Measurements from ENCODE around the gene SNX18.

Gene SNX18

DNA sequence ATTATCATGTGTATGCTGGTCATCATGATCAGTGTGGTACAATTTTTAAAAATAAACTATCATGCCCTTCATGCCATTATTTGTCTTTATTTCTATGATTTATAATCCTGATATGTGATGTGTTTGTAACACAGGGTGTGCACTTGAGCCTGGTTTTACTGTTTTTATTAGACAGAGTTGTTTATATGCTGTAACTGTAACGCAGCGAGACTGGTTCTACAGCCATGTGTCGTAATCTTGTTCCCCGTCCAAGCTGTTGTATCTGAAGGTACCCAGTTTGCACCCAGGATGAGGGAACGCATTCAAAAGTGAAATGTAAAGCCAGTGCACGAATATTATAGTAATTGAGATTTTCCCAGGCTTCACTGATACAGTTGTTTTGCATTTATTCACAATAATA lies 28.2 kb downstream of the SNX18 start:
- H3K36me3 ChIP-seq (ENCODE audit: control insufficient read depth, insufficient read depth, low read length) = peaks cover 3% of the 10 kb centered on the region
- no peak overlapping the region for H3K9ac ChIP-seq (ENCODE audit: low read depth, low read length)
- H3K27me3 ChIP-seq (ENCODE audit: control insufficient read depth, insufficient read depth, low read length) = no peaks in the 10 kb centered on the region

DNA sequence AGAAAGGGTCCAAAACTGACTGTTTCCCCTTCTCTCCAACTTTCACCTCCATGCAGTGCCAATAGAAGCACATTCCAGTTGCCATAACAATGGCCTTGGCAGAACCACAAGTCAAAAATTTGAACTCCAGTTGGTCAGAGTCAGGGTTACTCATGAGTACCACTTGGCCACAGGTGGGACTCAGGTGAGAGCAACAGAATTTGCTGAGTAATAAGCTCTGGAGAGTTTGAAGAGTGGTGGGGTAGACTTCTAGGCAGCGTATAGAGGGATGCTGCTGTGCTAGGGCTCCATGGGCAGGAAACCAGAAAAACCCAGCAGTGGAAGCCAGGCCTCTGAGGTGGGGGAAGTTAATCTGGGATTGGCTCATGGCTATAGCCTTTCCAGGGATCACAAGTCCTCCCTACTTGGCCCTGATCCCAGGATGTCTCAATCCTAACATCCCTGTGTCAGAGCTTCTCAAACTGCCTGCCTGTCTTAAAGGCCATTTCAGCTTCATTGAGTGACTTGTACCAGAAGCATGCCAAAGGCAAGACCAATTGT lies 30.2 kb downstream of the SNX18 start:
- Histone ChIP-seq H3K36me3 (ENCODE audit: control insufficient read depth, insufficient read depth, low read length) (peaks cover 3% of the 10 kb centered on the region), H3K9me3 (ENCODE audit: control insufficient read depth, insufficient read depth, low read length) (no peaks in the 10 kb centered on the region), H3K4me3 (ENCODE audit: low read depth, low read length) (no peak overlapping the region), H3K9ac (ENCODE audit: low read depth, low read length) (no peak overlapping the region), H3K27me3 (ENCODE audit: control insufficient read depth, insufficient read depth, low read length) (no peaks in the 10 kb centered on the region), H3K4me1 (ENCODE audit: control insufficient read depth, insufficient read depth, low read length) (no peaks in the 10 kb centered on the region)

More for the DNA sequence above, 28.2 kb downstream of the SNX18 start:
- Histone ChIP-seq H3K4me3 (ENCODE audit: low read depth, low read length) (no peak overlapping the region), H3K4me1 (ENCODE audit: control insufficient read depth, insufficient read depth, low read length) (no peaks in the 10 kb centered on the region), H3K9me3 (ENCODE audit: control insufficient read depth, insufficient read depth, low read length) (no peaks in the 10 kb centered on the region)

DNA sequence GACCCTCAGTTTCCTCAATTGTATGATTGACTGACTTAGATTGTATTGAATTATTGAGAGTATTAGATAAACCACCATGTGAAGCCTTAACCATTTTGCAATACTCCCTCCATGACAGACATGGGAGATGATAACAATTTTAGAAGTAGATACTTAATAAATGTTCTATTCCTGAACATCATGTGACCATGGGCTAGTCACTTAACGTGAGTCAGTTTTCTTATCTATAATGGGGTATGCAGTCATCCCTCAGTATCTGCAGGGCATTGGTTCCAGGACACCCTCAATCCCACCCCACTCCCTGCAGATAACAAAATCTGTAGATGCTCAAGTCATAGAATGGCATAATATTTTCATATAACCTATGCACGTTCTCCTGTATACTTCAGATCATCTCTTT lies 31.0 kb downstream of the SNX18 start:
- H3K4me1 ChIP-seq (ENCODE audit: control insufficient read depth, insufficient read depth, low read length) = no peaks in the 10 kb centered on the region
- H3K9ac ChIP-seq (ENCODE audit: low read depth, low read length) = no peak overlapping the region
- H3K4me3 ChIP-seq (ENCODE audit: low read depth, low read length) = no peak overlapping the region
- no peaks in the 10 kb centered on the region for H3K9me3 ChIP-seq (ENCODE audit: control insufficient read depth, insufficient read depth, low read length)
- H3K36me3 ChIP-seq (ENCODE audit: control insufficient read depth, insufficient read depth, low read length) = peaks cover 3% of the 10 kb centered on the region
- no peaks in the 10 kb centered on the region for H3K27me3 ChIP-seq (ENCODE audit: control insufficient read depth, insufficient read depth, low read length)

DNA sequence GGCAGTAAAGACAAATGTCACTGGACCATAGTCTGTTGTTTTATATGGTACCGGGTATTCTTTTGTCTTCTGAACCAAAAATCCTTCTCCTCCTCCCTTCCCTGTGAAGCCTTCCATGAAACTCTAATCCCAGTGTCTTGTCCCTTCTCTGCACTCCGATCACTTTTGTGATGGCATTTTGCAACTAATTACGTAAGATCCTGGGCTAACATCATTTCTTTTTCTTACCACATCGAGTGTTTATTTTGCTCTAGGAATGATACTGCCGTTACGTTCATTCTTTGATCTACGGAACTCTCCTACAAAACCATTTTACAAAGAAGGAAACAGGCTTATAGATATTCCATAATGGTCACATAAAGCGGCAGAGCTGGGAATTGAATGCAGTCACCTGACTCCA lies 33.7 kb downstream of the SNX18 start:
- no peaks in the 10 kb centered on the region for H3K4me1 ChIP-seq (ENCODE audit: control insufficient read depth, insufficient read depth, low read length)
- H3K27me3 ChIP-seq (ENCODE audit: control insufficient read depth, insufficient read depth, low read length) = no peaks in the 10 kb centered on the region
- no peak overlapping the region for H3K9ac ChIP-seq (ENCODE audit: low read depth, low read length)
- peaks cover 3% of the 10 kb centered on the region for H3K36me3 ChIP-seq (ENCODE audit: control insufficient read depth, insufficient read depth, low read length)
- no peaks in the 10 kb centered on the region for H3K9me3 ChIP-seq (ENCODE audit: control insufficient read depth, insufficient read depth, low read length)
- no peak overlapping the region for H3K4me3 ChIP-seq (ENCODE audit: low read depth, low read length)

DNA sequence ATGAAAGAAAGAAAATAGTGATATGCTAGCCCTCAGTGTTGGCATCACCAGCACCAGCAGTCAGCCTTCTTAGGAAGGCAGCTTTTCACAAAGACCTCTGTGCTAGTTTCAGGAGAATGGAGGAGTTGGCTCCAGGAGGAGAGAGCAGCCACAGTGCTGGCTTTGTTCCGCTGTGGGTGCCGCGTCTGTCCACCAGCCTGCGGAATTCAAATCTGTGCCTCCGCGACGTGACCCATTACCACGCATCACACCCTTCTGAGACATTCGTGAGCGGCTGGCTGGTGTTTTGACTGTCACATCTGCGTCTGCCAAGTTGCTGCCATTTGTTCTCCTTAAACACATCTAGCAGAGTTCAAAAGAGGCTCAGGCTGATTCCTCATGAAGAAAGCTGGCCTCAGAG lies 34.4 kb downstream of the SNX18 start:
- Histone ChIP-seq H3K9ac (ENCODE audit: low read depth, low read length) (no peak overlapping the region), H3K9me3 (ENCODE audit: control insufficient read depth, insufficient read depth, low read length) (no peaks in the 10 kb centered on the region), H3K36me3 (ENCODE audit: control insufficient read depth, insufficient read depth, low read length) (peaks cover under 1% of the 10 kb centered on the region)

DNA sequence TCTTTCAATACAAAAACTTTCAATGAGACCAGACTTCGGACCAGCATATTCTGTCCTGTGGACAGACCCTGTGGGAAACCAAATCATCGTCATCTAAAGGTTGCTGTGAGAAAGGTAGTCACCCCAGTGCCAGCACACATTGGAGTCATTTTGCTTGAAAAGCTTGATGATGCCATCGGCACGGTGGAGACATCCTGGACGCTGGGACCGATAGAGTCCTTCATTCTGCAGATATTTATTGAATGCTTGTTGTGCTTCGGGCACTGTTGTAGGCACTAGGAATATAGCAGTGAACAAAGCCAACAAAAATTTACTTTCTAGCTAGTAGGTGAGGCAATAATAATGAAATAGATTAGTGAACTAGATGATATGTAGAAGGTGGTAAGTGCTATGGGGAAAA lies 34.9 kb downstream of the SNX18 start:
- Histone ChIP-seq H3K9ac (ENCODE audit: low read depth, low read length) (no peak overlapping the region), H3K4me1 (ENCODE audit: control insufficient read depth, insufficient read depth, low read length) (no peaks in the 10 kb centered on the region), H3K27me3 (ENCODE audit: control insufficient read depth, insufficient read depth, low read length) (no peaks in the 10 kb centered on the region), H3K36me3 (ENCODE audit: control insufficient read depth, insufficient read depth, low read length) (no peaks in the 10 kb centered on the region), H3K9me3 (ENCODE audit: control insufficient read depth, insufficient read depth, low read length) (no peaks in the 10 kb centered on the region), H3K4me3 (ENCODE audit: low read depth, low read length) (no peak overlapping the region)

More for the DNA sequence above, 34.4 kb downstream of the SNX18 start:
- H3K4me3 ChIP-seq (ENCODE audit: low read depth, low read length) = no peak overlapping the region
- H3K4me1 ChIP-seq (ENCODE audit: control insufficient read depth, insufficient read depth, low read length) = no peaks in the 10 kb centered on the region
- H3K27me3 ChIP-seq (ENCODE audit: control insufficient read depth, insufficient read depth, low read length) = no peaks in the 10 kb centered on the region

DNA sequence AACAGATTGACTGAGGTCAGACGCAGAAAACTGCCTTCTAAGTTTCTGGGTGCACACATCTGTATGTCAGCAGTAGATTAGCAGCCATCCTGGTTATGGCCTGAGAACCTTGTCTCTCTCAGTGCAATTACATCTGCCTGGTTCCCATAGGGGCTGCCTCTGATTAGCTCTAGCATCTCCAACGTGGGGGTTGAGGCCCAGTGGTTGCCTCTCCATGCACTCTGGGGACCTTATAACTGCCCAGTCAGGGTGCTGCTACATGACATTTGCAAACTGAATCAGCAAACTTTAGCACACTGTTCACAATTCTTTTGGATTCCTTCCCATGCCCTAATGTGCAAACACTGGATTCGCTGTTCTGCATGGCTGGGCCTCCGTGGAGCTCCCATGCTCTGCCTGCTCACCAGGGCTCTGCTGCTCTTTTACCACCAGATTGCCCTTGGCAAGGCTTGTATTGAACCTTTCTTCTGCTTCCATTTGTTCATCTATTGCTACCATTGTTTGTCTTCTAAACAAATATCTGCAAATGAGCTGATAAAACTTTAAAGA lies 36.2 kb downstream of the SNX18 start:
- Histone ChIP-seq H3K27me3 (ENCODE audit: control insufficient read depth, insufficient read depth, low read length) (no peaks in the 10 kb centered on the region), H3K9ac (ENCODE audit: low read depth, low read length) (no peak overlapping the region), H3K4me1 (ENCODE audit: control insufficient read depth, insufficient read depth, low read length) (no peaks in the 10 kb centered on the region), H3K36me3 (ENCODE audit: control insufficient read depth, insufficient read depth, low read length) (no peaks in the 10 kb centered on the region), H3K4me3 (ENCODE audit: low read depth, low read length) (no peak overlapping the region), H3K9me3 (ENCODE audit: control insufficient read depth, insufficient read depth, low read length) (no peaks in the 10 kb centered on the region)

DNA sequence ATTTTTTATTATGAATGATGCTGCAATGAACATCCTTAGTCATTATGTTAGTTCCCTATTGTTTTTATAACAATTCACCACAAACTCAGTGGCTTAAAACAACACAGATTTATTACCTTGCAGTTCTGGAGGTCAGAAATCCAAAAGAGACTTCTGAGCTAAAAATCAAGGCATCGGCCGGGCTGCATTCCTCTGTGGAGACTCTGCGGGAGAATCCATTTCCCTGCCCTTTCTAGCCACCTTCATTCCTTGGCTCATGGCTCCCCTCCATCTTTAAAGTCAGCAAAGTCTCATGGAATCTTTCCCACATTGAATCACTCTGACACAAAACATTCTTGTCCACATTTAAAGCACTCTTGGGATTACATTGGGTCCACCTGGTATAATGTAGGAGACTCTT lies 38.6 kb downstream of the SNX18 start:
- Histone ChIP-seq H3K36me3 (ENCODE audit: control insufficient read depth, insufficient read depth, low read length) (no peaks in the 10 kb centered on the region), H3K9me3 (ENCODE audit: control insufficient read depth, insufficient read depth, low read length) (no peaks in the 10 kb centered on the region), H3K9ac (ENCODE audit: low read depth, low read length) (no peak overlapping the region), H3K4me3 (ENCODE audit: low read depth, low read length) (no peak overlapping the region), H3K27me3 (ENCODE audit: control insufficient read depth, insufficient read depth, low read length) (no peaks in the 10 kb centered on the region), H3K4me1 (ENCODE audit: control insufficient read depth, insufficient read depth, low read length) (no peaks in the 10 kb centered on the region)

DNA sequence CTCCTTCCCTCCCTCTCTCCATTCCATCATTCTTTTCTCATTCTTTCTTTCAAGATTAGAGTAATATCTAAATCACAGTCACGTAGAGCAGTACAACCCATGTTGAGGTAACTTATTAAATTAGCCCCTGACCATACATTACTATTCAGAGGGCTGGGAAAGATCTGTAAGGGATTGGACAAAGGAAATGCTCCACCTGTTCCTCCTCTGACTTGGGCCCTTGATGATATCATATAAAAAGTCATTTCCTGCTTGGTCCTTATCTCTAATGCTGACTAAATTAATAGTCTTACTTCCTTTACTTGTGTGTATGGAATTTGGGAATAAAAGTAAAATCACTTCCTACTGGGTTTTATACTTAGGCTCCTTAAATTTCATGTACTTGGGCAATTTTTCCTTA lies 40.8 kb downstream of the SNX18 start:
- no peaks in the 10 kb centered on the region for H3K9me3 ChIP-seq (ENCODE audit: control insufficient read depth, insufficient read depth, low read length)
- H3K27me3 ChIP-seq (ENCODE audit: control insufficient read depth, insufficient read depth, low read length) = no peaks in the 10 kb centered on the region
- no peak overlapping the region for H3K4me3 ChIP-seq (ENCODE audit: low read depth, low read length)
- H3K4me1 ChIP-seq (ENCODE audit: control insufficient read depth, insufficient read depth, low read length) = no peaks in the 10 kb centered on the region
- no peak overlapping the region for H3K9ac ChIP-seq (ENCODE audit: low read depth, low read length)
- no peaks in the 10 kb centered on the region for H3K36me3 ChIP-seq (ENCODE audit: control insufficient read depth, insufficient read depth, low read length)

DNA sequence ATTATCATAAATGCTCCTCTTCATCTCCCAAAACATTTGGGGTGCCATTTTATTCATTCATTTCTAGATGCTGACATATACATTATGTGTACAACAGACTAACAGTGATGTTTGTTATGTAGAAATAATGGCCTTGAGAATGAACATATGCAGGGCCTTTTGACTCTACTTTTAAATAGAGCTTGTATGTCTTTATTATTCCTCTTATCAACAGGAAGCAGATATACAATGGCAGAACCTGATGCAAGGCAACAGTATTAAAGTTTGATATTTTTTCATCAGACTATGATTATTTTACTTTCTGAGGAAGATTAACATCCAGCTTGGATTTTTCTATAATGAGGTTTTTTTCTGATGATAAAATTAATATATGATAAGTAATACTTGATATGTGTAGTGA lies 44.1 kb downstream of the SNX18 start:
- H3K9ac ChIP-seq (ENCODE audit: low read depth, low read length) = no peak overlapping the region
- H3K9me3 ChIP-seq (ENCODE audit: control insufficient read depth, insufficient read depth, low read length) = no peaks in the 10 kb centered on the region
- H3K4me3 ChIP-seq (ENCODE audit: low read depth, low read length) = no peak overlapping the region
- H3K36me3 ChIP-seq (ENCODE audit: control insufficient read depth, insufficient read depth, low read length) = no peaks in the 10 kb centered on the region
- H3K27me3 ChIP-seq (ENCODE audit: control insufficient read depth, insufficient read depth, low read length) = no peaks in the 10 kb centered on the region
- H3K4me1 ChIP-seq (ENCODE audit: control insufficient read depth, insufficient read depth, low read length) = no peaks in the 10 kb centered on the region

DNA sequence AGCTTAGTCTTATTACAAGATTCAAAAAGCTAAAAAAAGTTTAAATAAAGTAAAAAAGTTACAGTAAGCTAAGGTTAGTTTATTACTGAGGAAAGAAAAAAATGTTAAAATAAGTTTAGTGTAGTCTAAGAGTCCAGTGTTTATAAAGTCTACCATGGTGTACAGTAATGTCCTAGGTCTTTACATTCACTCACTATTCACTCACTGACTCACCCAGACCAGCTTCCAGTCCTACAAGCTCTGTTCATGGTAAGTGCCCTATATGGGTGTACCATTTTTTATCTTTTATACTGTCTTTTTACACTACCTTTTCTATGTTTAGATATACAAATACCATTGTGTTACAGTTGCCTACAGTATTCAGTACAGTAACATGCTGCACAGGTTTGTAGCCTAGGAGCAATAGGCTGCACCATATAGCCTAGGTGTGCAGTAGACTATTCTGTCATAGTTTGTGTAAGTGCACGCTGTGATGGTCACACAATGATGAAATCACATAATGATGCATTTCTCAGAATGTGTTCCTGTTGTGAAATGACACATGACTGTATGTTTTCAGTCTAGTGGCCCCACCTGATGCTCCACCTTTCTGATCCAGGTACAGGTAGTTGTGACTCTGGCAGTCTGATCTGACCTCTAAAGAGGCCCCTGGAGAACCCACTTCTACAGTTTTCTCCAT lies 45.7 kb downstream of the SNX18 start:
- H3K27me3 ChIP-seq (ENCODE audit: control insufficient read depth, insufficient read depth, low read length) = no peaks in the 10 kb centered on the region
- no peak overlapping the region for H3K4me3 ChIP-seq (ENCODE audit: low read depth, low read length)
- H3K9me3 ChIP-seq (ENCODE audit: control insufficient read depth, insufficient read depth, low read length) = no peaks in the 10 kb centered on the region
- H3K9ac ChIP-seq (ENCODE audit: low read depth, low read length) = no peak overlapping the region
- H3K4me1 ChIP-seq (ENCODE audit: control insufficient read depth, insufficient read depth, low read length) = no peaks in the 10 kb centered on the region
- H3K36me3 ChIP-seq (ENCODE audit: control insufficient read depth, insufficient read depth, low read length) = no peaks in the 10 kb centered on the region

DNA sequence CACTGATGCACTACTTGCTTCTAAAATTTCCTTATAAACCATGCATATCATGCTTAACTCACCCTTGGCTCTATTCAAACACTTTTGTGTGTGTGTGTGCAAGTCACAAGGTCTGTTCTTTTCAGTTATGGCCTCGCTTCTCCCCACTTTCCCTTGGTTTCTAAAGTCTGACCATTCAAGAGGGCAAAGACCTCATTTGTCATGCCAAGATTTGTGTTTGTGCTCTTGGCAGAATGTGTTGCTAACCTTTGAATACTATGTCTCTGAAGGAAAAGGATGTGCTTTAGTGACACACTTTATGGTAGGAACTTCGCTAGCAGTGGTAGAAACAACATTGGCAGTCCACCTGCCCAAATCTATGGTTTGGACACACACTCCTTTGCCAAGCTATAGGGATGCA lies 50.4 kb downstream of the SNX18 start:
- no peak overlapping the region for H3K4me3 ChIP-seq (ENCODE audit: low read depth, low read length)
- H3K4me1 ChIP-seq (ENCODE audit: control insufficient read depth, insufficient read depth, low read length) = no peaks in the 10 kb centered on the region
- H3K27me3 ChIP-seq (ENCODE audit: control insufficient read depth, insufficient read depth, low read length) = no peaks in the 10 kb centered on the region
- no peaks in the 10 kb centered on the region for H3K36me3 ChIP-seq (ENCODE audit: control insufficient read depth, insufficient read depth, low read length)
- no peak overlapping the region for H3K9ac ChIP-seq (ENCODE audit: low read depth, low read length)
- H3K9me3 ChIP-seq (ENCODE audit: control insufficient read depth, insufficient read depth, low read length) = no peaks in the 10 kb centered on the region

Data from iPS-15b (cell line).